GM21737 (cell line): ENCODE results near the gene LYZL4.

ENCODE experiments used
- ATAC-seq: cut with Tn5 transposase; IDR thresholded peaks from one replicate; pipeline ENCODE4 v1.9.1; 2021; ENCODE audit warnings: mild to moderate bottlenecking, moderate library complexity; ENCODE audit not compliant: unreplicated experiment

The LYZL4 gene

GRCh38 chr3:42375121-42375800 is 35.1 kb downstream of the LYZL4 start:
- no peak for ATAC-seq

- no peak for ATAC-seq
Observed at GRCh38 chr3:42371776-42372175, 38.6 kb downstream of the LYZL4 start.

- no peak for ATAC-seq
Observed at GRCh38 chr3:42369832-42370231, 40.6 kb downstream of the LYZL4 start.

DNA sequence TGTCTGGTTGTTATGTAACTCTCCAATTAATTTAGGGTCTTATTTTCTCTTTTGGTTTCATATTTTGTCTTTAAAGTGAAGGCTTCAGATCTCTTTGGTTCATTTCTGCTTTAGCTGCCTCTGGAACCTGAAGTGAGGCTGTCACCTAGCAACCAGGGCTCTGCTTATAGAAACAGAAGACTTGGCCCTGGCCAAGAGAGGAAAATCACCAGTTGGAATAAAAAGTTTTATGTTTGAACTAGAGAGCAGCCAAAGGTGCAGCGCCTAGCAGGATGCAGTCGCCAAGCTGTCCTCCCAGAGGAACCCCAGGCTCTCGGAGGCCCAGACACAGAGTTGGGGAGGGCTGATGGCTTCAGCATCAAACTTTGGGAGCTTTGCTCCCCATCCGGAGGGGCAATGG is 41.1 kb downstream of the LYZL4 start:
- ATAC-seq: no peak

DNA sequence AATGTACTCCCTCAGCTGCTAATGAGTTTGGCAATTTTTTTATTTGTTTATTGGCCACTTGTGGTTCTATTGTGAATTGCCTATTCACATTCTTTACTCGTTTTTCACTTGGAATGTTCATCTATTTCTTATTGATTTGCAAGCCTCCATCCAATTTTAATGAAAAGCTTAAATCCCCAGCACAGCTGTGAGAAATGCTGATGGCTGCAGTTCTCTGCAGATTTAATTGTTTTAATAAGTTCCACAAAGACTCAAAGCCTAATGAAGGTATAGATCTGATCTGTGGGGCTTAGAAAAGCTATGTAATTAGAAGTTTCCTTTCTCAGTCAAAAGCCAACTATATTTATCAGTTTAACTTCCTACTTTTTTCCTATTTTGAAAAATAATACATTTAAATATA is 41.5 kb downstream of the LYZL4 start:
- no peak for ATAC-seq

DNA sequence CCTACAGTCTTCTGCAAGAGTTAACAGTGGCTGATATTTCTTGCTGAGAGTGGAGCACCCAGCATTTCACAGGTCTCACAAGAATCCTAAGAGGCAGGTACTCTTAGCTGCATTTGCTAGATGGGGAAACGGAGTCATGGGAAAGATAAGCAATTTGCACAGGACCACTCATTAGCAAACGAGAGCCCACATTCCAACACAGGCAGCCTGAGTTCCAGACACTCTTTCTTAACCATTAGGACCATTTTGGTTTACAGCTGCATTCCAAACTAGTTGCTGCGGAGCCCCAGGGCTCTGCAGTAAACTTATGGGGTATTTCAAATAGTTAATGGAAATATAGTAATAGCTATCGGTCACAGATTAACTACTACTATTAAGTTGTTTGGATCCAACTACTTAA is 42.5 kb downstream of the LYZL4 start:
- no peak for ATAC-seq

- no peak for ATAC-seq
Observed at GRCh38 chr3:42366550-42366949, 43.9 kb downstream of the LYZL4 start.

DNA sequence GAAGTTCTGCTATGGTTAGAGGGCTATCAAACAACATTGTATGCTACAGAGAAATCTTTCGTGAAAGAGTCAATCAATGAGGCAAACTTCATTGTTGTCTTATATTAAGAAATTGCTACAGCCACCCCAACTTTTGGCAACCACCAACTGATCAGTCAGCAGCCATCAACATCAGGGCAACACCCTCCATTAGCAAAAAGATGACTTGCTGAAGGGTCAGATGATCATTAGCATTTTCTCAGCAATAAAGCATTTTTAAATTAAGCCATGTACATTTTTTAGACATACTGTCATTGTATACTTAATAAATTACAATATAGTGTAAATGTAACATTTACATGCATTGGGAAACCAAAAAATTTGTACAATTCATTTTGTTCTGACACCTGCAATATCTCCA is 53.1 kb downstream of the LYZL4 start:
- no peak for ATAC-seq

DNA sequence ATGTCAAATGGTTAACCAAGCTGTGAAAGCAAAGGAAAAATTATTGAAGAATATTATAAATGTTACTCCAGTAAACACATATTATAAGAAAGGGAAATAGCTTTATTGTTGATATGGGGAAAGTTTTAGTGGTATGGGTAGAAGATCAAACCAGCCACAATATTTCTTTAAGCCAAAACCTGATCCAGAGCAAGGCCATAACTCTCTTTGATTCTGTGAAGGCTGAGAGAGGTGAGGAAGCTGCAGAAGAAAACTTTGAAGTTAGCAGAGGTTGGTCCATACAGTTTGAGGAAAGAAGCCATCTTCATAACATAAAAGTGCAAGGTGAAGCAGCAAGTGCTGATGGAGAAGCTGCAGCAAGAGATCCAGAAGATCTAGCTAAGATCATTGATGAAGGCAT is 54.8 kb downstream of the LYZL4 start:
- no peak for ATAC-seq

DNA sequence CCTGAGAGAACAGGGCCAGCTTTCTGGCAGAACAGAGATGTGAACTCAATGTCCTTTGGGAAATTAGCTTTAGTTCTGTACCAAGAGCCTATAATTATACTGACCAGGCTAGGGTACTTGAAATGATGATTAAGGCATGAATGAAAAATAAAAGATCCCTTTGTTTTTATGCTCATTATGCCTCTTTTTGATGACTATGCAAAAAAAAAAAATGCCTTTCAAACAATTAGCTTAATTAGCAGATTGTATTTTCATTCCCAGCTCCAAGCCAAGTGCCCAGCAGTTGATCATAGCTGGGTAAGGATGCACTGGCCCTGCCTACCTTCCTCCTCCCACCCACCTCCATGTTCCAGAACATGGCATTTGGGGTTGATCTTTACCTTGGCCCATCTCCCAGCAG is 56.8 kb downstream of the LYZL4 start:
- no peak for ATAC-seq

GRCh38 chr3:42351207-42351606 is 59.2 kb downstream of the LYZL4 start:
- ATAC-seq: no peak

GRCh38 chr3:42349765-42350594 is 60.4 kb downstream of the LYZL4 start:
- ATAC-seq: no peak

GRCh38 chr3:42347928-42348327 is 62.5 kb downstream of the LYZL4 start:
- ATAC-seq: no peak
